ENCODE results near the gene DEFB126. TPM values are rescaled to one million over a fixed set of nuclear protein-coding genes. Genes with fewer than 3 reads are reported as not detected.

The DEFB126 gene
- total and polyA plus RNA-seq, 2 of the 13 experiments (the other 11 are each of a cell fraction or from before 2014, with no cell fraction given) = not detected

- TF ChIP-seq NR1H2 (CRISPR knock-in tag; IDR thresholded peaks at IDR 0.05; ENCODE audit: borderline replicate concordance, low read depth) = no peak
- TF ChIP-seq MLX (CRISPR knock-in tag; IDR thresholded peaks at IDR 0.05) = no peak
- no peak for TF ChIP-seq ZNF383 (CRISPR knock-in tag; IDR thresholded peaks at IDR 0.05; ENCODE audit: borderline replicate concordance)
- no peak for TF ChIP-seq CCAR2 (optimal IDR thresholded peaks at IDR 0.05; ENCODE audit: low read depth, low read length)
- no peak for TF ChIP-seq ZNF274 (CRISPR knock-in tag; IDR thresholded peaks at IDR 0.05)
- TF ChIP-seq ZNF280B (CRISPR knock-in tag; IDR thresholded peaks at IDR 0.05; ENCODE audit: borderline replicate concordance) = no peak
- TF ChIP-seq KLF16 (CRISPR knock-in tag; IDR thresholded peaks at IDR 0.05) = no peak
- no peak for TF ChIP-seq SAFB2 (CRISPR knock-in tag; IDR thresholded peaks at IDR 0.05; ENCODE audit: borderline replicate concordance, low read depth)
- no peak for TF ChIP-seq SMAD3 (CRISPR knock-in tag; IDR thresholded peaks at IDR 0.05)
These were observed 22.2 kb downstream of the DEFB126 start (continued) for GRCh38 chr20:164618-165017.

- Histone ChIP-seq H3K4me3 (replicated peaks in 1 of 3; ENCODE audit: insufficient read depth in 1 of 3, low read depth in 2 of 3, low read length in 3 of 3) (no peak overlapping the region), H2AFZ (ENCODE audit: low read length) (no peak overlapping the region), H3K36me3 (replicated peaks in 1 of 2; ENCODE audit: control insufficient read depth in 1 of 2, insufficient read depth in 2 of 2, low read length in 2 of 2) (no peaks in the 10 kb centered on the region), H3K9ac (ENCODE audit: insufficient read depth, low read depth, low read length) (no peak overlapping the region), H3K27ac (ENCODE audit: extremely low read length, insufficient read depth, low read length) (no peak overlapping the region), H4K20me1 (ENCODE audit: insufficient read depth, low read length) (no peaks in the 10 kb centered on the region), H3K4me1 (ENCODE audit: insufficient read depth, low read length) (no peaks in the 10 kb centered on the region), H3K27me3 (ENCODE audit: control insufficient read depth in 1 of 2, insufficient read depth in 2 of 2, low read length in 2 of 2) (peaks cover 1 to 2% of the 10 kb centered on the region in 2 experiments; a peak in 3 of 5 replicates), H3K4me2 (ENCODE audit: low read depth, low read length) (no peak overlapping the region), H3K79me2 (ENCODE audit: insufficient read depth, low read length) (no peaks in the 10 kb centered on the region), H3K9me3 (ENCODE audit: low read length) (no peaks in the 10 kb centered on the region)
- CTCF ChIA-PET (ENCODE audit: low intra/inter-chr PET ratio, low total read pairs) = no interaction called here
- TF ChIP-seq ZNF564 (CRISPR knock-in tag; IDR thresholded peaks at IDR 0.05) (no peak), SP5 (CRISPR knock-in tag; IDR thresholded peaks at IDR 0.05; ENCODE audit: borderline replicate concordance, low read depth) (no peak), ASH2L (IDR thresholded peaks at IDR 0.05; ENCODE audit: insufficient read length, low read depth, low read length) (no peak)
- intact Hi-C loops (cut with micrococcal nuclease; ENCODE audit: unreplicated experiment) = no loop called here
- BruUV-seq (replicated peaks) = no TSS peak
- FAIRE-seq (no peak), ATAC-seq (no peak), DNase-seq (ENCODE audit: low spot score) (no peak)
- POLR2A ChIA-PET = no interaction called here
- 7% methylated on average over 2 of the region's 2 CpGs for WGBS (ENCODE audit: low lambda C conversion rate)
- in situ Hi-C loops (cut with HindIII; ENCODE audit: extremely low pct_ligation_motif_present, low pct_unique_long_range_greater_than_20kb) = no loop called here
These were observed 26.5 kb downstream of the DEFB126 start for GRCh38 chr20:168876-169275.

All from HepG2 (cell line).